ENCODE results near the gene DSCAML1. TPM values are rescaled to one million over a fixed set of nuclear protein-coding genes. Genes with fewer than 3 reads are reported as not detected.

DSCAML1 gene
- total and polyA plus RNA-seq, 2 of the 8 experiments (the other 6 are each of a cell fraction or from before 2014, with no cell fraction given): 0.19 to 0.24 TPM

- TF ChIP-seq TAF1 (IDR thresholded peaks at IDR 0.05; ENCODE audit: low read depth, low read length): no peak
- no peak for TF ChIP-seq SUZ12 (IDR thresholded peaks at IDR 0.05; ENCODE audit: low read length)
- TF ChIP-seq POLR2A (IDR thresholded peaks at IDR 0.05; ENCODE audit: control extremely low read depth in 1 of 2, low read depth in 2 of 2, low read length in 2 of 2): no peak
- TF ChIP-seq CTCF (IDR thresholded peaks at IDR 0.05; ENCODE audit: control extremely low read depth in 1 of 3, insufficient read depth in 1 of 3, low read depth in 1 of 3, low read length in 3 of 3): peak; percentile 19 to 31 (median 28); a peak in 3 of 4 replicates
- TF ChIP-seq NRF1 (IDR thresholded peaks at IDR 0.05; ENCODE audit: low read depth, low read length): no peak
- TF ChIP-seq CBX5 (IDR thresholded peaks at IDR 0.05; ENCODE audit: low read depth, low read length): no peak
- TF ChIP-seq SP1 (IDR thresholded peaks at IDR 0.05; ENCODE audit: low read depth, low read length): no peak
- no peak for TF ChIP-seq CTBP2 (IDR thresholded peaks at IDR 0.05; ENCODE audit: borderline replicate concordance, insufficient read depth, insufficient read length, low read length)
Observed at GRCh38 chr11:117565709-117566108, 231.3 kb downstream of the DSCAML1 start (continued).

Measured in H1 (cell line).